Measurements from ENCODE around the gene THPO.

Gene THPO

GRCh38 chr3:184334470-184335158, 43.4 kb downstream of the THPO start:
- CTCF ChIA-PET: no interaction called here
- DNase-seq (ENCODE audit: extremely low spot score): no peak
- TF ChIP-seq NFRKB (IDR thresholded peaks at IDR 0.05) (no peak), HDGF (IDR thresholded peaks at IDR 0.05; ENCODE audit: borderline replicate concordance) (no peak), ELF4 (IDR thresholded peaks at IDR 0.05) (no peak), TARDBP (IDR thresholded peaks at IDR 0.05) (no peak)
- POLR2A ChIA-PET: no interaction called here

- CTCF ChIA-PET: no interaction called here
- no peak for DNase-seq (ENCODE audit: extremely low spot score)
- POLR2A ChIA-PET: no interaction called here
- TF ChIP-seq FOXM1 (IDR thresholded peaks at IDR 0.05; ENCODE audit: borderline replicate concordance) (no peak), BHLHE40 (IDR thresholded peaks at IDR 0.05; ENCODE audit: borderline replicate concordance) (no peak), L3MBTL2 (conservative IDR thresholded peaks at IDR 0.05) (no peak)
Observed at GRCh38 chr3:184333700-184334099, 44.3 kb downstream of the THPO start.

- ChIA-PET POLR2A (interaction anchor here (0.6 kb wide), 1 partner anchor 28 kb away, joined by 3 read pairs; the partner anchor contains the start of genes CLCN2 and POLR2H), CTCF (no interaction called here)
- TF ChIP-seq SP1 (IDR thresholded peaks at IDR 0.05): no peak
- TF ChIP-seq TARDBP (IDR thresholded peaks at IDR 0.05): no peak
- no peak for TF ChIP-seq CTBP1 (IDR thresholded peaks at IDR 0.05; ENCODE audit: borderline replicate concordance)
- no peak for TF ChIP-seq BHLHE40 (IDR thresholded peaks at IDR 0.05; ENCODE audit: borderline replicate concordance)
- TF ChIP-seq L3MBTL2 (conservative IDR thresholded peaks at IDR 0.05): no peak
- no peak for TF ChIP-seq ARNT (IDR thresholded peaks at IDR 0.05)
- no peak for TF ChIP-seq ZNF384 (IDR thresholded peaks at IDR 0.05)
- TF ChIP-seq SUZ12 (IDR thresholded peaks at IDR 0.05): no peak
- DNase-seq (ENCODE audit: extremely low spot score): no peak
Observed at GRCh38 chr3:184333190-184333589, 44.8 kb downstream of the THPO start.

GRCh38 chr3:184332370-184333090, 45.5 kb downstream of the THPO start:
- TF ChIP-seq CTBP1 (IDR thresholded peaks at IDR 0.05; ENCODE audit: borderline replicate concordance): no peak
- TF ChIP-seq ARNT (IDR thresholded peaks at IDR 0.05): no peak
- no peak for TF ChIP-seq TARDBP (IDR thresholded peaks at IDR 0.05)
- TF ChIP-seq PKNOX1 (IDR thresholded peaks at IDR 0.05): no peak
- no peak for TF ChIP-seq ZNF384 (IDR thresholded peaks at IDR 0.05)
- no peak for TF ChIP-seq SUZ12 (IDR thresholded peaks at IDR 0.05)
- no peak for TF ChIP-seq FOXA1 (IDR thresholded peaks at IDR 0.05)
- TF ChIP-seq FOXK2 (IDR thresholded peaks at IDR 0.05): no peak
- TF ChIP-seq L3MBTL2 (conservative IDR thresholded peaks at IDR 0.05): no peak
- no peak for TF ChIP-seq LEF1 (IDR thresholded peaks at IDR 0.05; ENCODE audit: borderline replicate concordance)
- TF ChIP-seq BHLHE40 (IDR thresholded peaks at IDR 0.05; ENCODE audit: borderline replicate concordance): no peak
- no peak for TF ChIP-seq HDGF (IDR thresholded peaks at IDR 0.05; ENCODE audit: borderline replicate concordance)
- TF ChIP-seq ELF4 (IDR thresholded peaks at IDR 0.05): no peak
- TF ChIP-seq NFRKB (IDR thresholded peaks at IDR 0.05): no peak
- TF ChIP-seq FOXM1 (IDR thresholded peaks at IDR 0.05; ENCODE audit: borderline replicate concordance): no peak
- no peak for TF ChIP-seq SP1 (IDR thresholded peaks at IDR 0.05)
- ChIA-PET CTCF (no interaction called here), POLR2A (interaction anchor here (0.6 kb wide), 1 partner anchor 29 kb away, joined by 3 read pairs; the partner anchor contains the start of genes CLCN2 and POLR2H)
- DNase-seq (ENCODE audit: extremely low spot score): no peak

- no peak for DNase-seq (ENCODE audit: extremely low spot score)
- TF ChIP-seq SP1 (IDR thresholded peaks at IDR 0.05) (no peak), NFRKB (IDR thresholded peaks at IDR 0.05) (no peak), PKNOX1 (IDR thresholded peaks at IDR 0.05) (no peak), L3MBTL2 (conservative IDR thresholded peaks at IDR 0.05) (no peak)
- ChIA-PET CTCF (no interaction called here), POLR2A (no interaction called here)
Observed at GRCh38 chr3:184328516-184328915, 49.5 kb downstream of the THPO start.

GRCh38 chr3:184327171-184327570, 50.8 kb downstream of the THPO start:
- no peak for TF ChIP-seq ELF4 (IDR thresholded peaks at IDR 0.05)
- ChIA-PET CTCF (no interaction called here), POLR2A (no interaction called here)
- no peak for DNase-seq (ENCODE audit: extremely low spot score)

GRCh38 chr3:184325715-184326369, 52.2 kb downstream of the THPO start:
- POLR2A ChIA-PET: no interaction called here
- DNase-seq (ENCODE audit: extremely low spot score): no peak
- CTCF ChIA-PET: no interaction called here
- TF ChIP-seq L3MBTL2 (conservative IDR thresholded peaks at IDR 0.05): no peak
- no peak for TF ChIP-seq CTBP1 (IDR thresholded peaks at IDR 0.05; ENCODE audit: borderline replicate concordance)
- TF ChIP-seq FOXK2 (IDR thresholded peaks at IDR 0.05): no peak
- no peak for TF ChIP-seq TARDBP (IDR thresholded peaks at IDR 0.05)
- TF ChIP-seq LEF1 (IDR thresholded peaks at IDR 0.05; ENCODE audit: borderline replicate concordance): no peak
- no peak for TF ChIP-seq SP1 (IDR thresholded peaks at IDR 0.05)
- no peak for TF ChIP-seq HDGF (IDR thresholded peaks at IDR 0.05; ENCODE audit: borderline replicate concordance)
- TF ChIP-seq NFRKB (IDR thresholded peaks at IDR 0.05): no peak
- no peak for TF ChIP-seq FOXM1 (IDR thresholded peaks at IDR 0.05; ENCODE audit: borderline replicate concordance)
- no peak for TF ChIP-seq FOXA1 (IDR thresholded peaks at IDR 0.05)
- TF ChIP-seq SUZ12 (IDR thresholded peaks at IDR 0.05): no peak
- TF ChIP-seq BHLHE40 (IDR thresholded peaks at IDR 0.05; ENCODE audit: borderline replicate concordance): no peak
- no peak for TF ChIP-seq ELF4 (IDR thresholded peaks at IDR 0.05)
- no peak for TF ChIP-seq PKNOX1 (IDR thresholded peaks at IDR 0.05)
- TF ChIP-seq ARNT (IDR thresholded peaks at IDR 0.05): no peak
- no peak for TF ChIP-seq ZNF384 (IDR thresholded peaks at IDR 0.05)
